ENCODE data around the gene ASB11.

- TF ChIP-seq ZNF629 (tag by site-specific recombination; IDR thresholded peaks at IDR 0.05) (no peak), MZF1 (tag by site-specific recombination; IDR thresholded peaks at IDR 0.05; ENCODE audit: borderline replicate concordance) (no peak), CTCF (tag by site-specific recombination; IDR thresholded peaks at IDR 0.05) (no peak), ZNF677 (tag by site-specific recombination; IDR thresholded peaks at IDR 0.05) (no peak), ZBTB17 (tag by site-specific recombination; IDR thresholded peaks at IDR 0.05) (no peak), ZNF350 (tag by site-specific recombination; IDR thresholded peaks at IDR 0.05) (no peak), ZNF600 (tag by site-specific recombination; IDR thresholded peaks at IDR 0.05) (no peak), ZNF449 (tag by site-specific recombination; IDR thresholded peaks at IDR 0.05) (no peak), ZNF292 (tag by site-specific recombination; IDR thresholded peaks at IDR 0.05; ENCODE audit: borderline replicate concordance, low read depth) (no peak), ZEB2 (tag by site-specific recombination; IDR thresholded peaks at IDR 0.05) (no peak), ZNF24 (tag by site-specific recombination; IDR thresholded peaks at IDR 0.05) (no peak), ZNF274 (IDR thresholded peaks at IDR 0.05; ENCODE audit: low read length) (no peak), ZNF274 (tag by site-specific recombination; IDR thresholded peaks at IDR 0.05; ENCODE audit: borderline replicate concordance) (no peak), GLI4 (tag by site-specific recombination; IDR thresholded peaks at IDR 0.05) (no peak)
Measured at GRCh38 chrX:15358533-15358932, 43.1 kb upstream of the ASB11 start.
